Right renal cortex interstitium (tissue), 3 donors: Measurements from ENCODE around the gene SPDYC. TPM values are rescaled to one million over a fixed set of nuclear protein-coding genes. Genes with fewer than 3 reads are reported as not detected.

Experiments
- DNase-seq, 3 donors: peaks; one replicate each; pipeline ENCODE4 v3.0.0-alpha.2; 2013; ENCODE audit warnings: low read depth in 3 of 3, low spot score in 2 of 3
- polyA plus RNA-seq, 3 donors: library from polyadenylated mRNA; unstranded; fragments of 120-200 nt; gene quantifications; one replicate each; pipeline ENCODE4 v1.2.1, GENCODE V29; 2013; ENCODE audit not compliant: insufficient read length in 3 of 3

The SPDYC gene
- polyA plus RNA-seq = not detected

GRCh38 chr11:65170058-65170534, at the start of gene SPDYC:
Gene SPDYC, plus strand, starts transcription at chr11:65170233. Its CDS starts 1,125 bp downstream, at chr11:65171358.
- no peak for DNase-seq

GRCh38 chr11:65120831-65121230, 49.2 kb upstream of the SPDYC start:
- DNase-seq = no peak

- DNase-seq = no peak
Observed at GRCh38 chr11:65121447-65121864, 48.6 kb upstream of the SPDYC start.

- DNase-seq = peak; percentile 92 to 98 (median 93)
Observed at GRCh38 chr11:65121865-65122696, 48.0 kb upstream of the SPDYC start, which contains the start of the genes FAU and MRPL49. Gene FAU, minus strand, starts transcription at chr11:65122134. Its CDS starts 321 bp downstream, at chr11:65121813. Gene MRPL49, plus strand, starts transcription at chr11:65122321. Its CDS starts 26 bp downstream, at chr11:65122347.

- DNase-seq = no peak
Observed at GRCh38 chr11:65124480-65125196, 45.4 kb upstream of the SPDYC start.

GRCh38 chr11:65125197-65126056, 44.6 kb upstream of the SPDYC start:
- DNase-seq = no peak

- DNase-seq = no peak
Observed at GRCh38 chr11:65126624-65127274, 43.3 kb upstream of the SPDYC start.

- DNase-seq = no peak
Observed at GRCh38 chr11:65127473-65128181, 42.4 kb upstream of the SPDYC start.

- no peak for DNase-seq
Observed at GRCh38 chr11:65128182-65129145, 41.6 kb upstream of the SPDYC start.

- no peak for DNase-seq
Observed at GRCh38 chr11:65129649-65130441, 40.2 kb upstream of the SPDYC start.

- no peak for DNase-seq
Observed at GRCh38 chr11:65130631-65131416, 39.2 kb upstream of the SPDYC start.

GRCh38 chr11:65131417-65131776, 38.6 kb upstream of the SPDYC start:
- no peak for DNase-seq

GRCh38 chr11:65131895-65132237, 38.2 kb upstream of the SPDYC start:
- no peak for DNase-seq

- DNase-seq = no peak
Observed at GRCh38 chr11:65132238-65132987, 37.6 kb upstream of the SPDYC start.

- no peak for DNase-seq
Observed at GRCh38 chr11:65132988-65133700, 36.9 kb upstream of the SPDYC start.
